H1 (cell line): Measurements from ENCODE around the gene PCDHGA11. TPM values are rescaled to one million over a fixed set of nuclear protein-coding genes. Genes with fewer than 3 reads are reported as not detected.

Source experiments
- CTCF ChIA-PET: fragments of 300-600 bp; sonication (Branson Sonifier 250); formaldehyde crosslinking; loops from one replicate; lab custom pipeline; 2021; ENCODE audit not compliant: partially characterized antibody; lab: Charles Lee
- POLR2A ChIA-PET: fragments of 300-600 bp; sonication (Branson Sonifier 250); formaldehyde crosslinking; loops from one replicate; lab custom pipeline; 2021; ENCODE audit warnings: inconsistent platforms; ENCODE audit not compliant: partially characterized antibody; lab: Charles Lee
- DNase-seq, 2 experiments: peaks; one replicate each; pipeline versions ENCODE4 v3.0.0 to v3.0.0-alpha.2; 2010 to 2022; ENCODE audit warnings: low spot score in 2 of 2, low read depth in 1 of 2, mixed read lengths in 1 of 2
- FAIRE-seq: peaks from 2 replicates; lab custom pipeline; 2011; peaks lifted over from hg19 to GRCh38; lab: Jason Lieb, UNC
- H2AFZ ChIP-seq: 2 replicates; pipeline ENCODE4 v1.8.1; 2012; ENCODE audit warnings: low read length, inconsistent platforms
- H2AK5ac ChIP-seq: 2 replicates; pipeline ENCODE4 v1.6.1; 2013; ENCODE audit warnings: low read depth, low read length
- H2BK120ac ChIP-seq: replicated peaks from 2 replicates; pipeline ENCODE3; 2013; ENCODE audit warnings: low read depth, low read length, inconsistent platforms
- H2BK12ac ChIP-seq: 2 replicates; pipeline ENCODE4 v1.6.1; 2013; ENCODE audit warnings: low read depth, low read length
- H2BK15ac ChIP-seq: 2 replicates; pipeline ENCODE4 v1.6.1; 2013; ENCODE audit warnings: low read length
- H2BK20ac ChIP-seq: 2 replicates; pipeline ENCODE4 v1.6.1; 2013; ENCODE audit warnings: low read length
- H2BK5ac ChIP-seq: 2 replicates; pipeline ENCODE4 v1.6.1; 2013; ENCODE audit warnings: low read depth, low read length
- H3K14ac ChIP-seq: 2 replicates; pipeline ENCODE4 v1.6.1; 2013; ENCODE audit warnings: inconsistent platforms; ENCODE audit not compliant: insufficient read length
- H3K18ac ChIP-seq: 2 replicates; pipeline ENCODE4 v1.6.1; 2013; ENCODE audit warnings: low read length; ENCODE audit errors: extremely low read depth
- H3K23ac ChIP-seq: 2 replicates; pipeline ENCODE4 v1.6.1; 2013; ENCODE audit warnings: inconsistent platforms; ENCODE audit not compliant: insufficient read length
- H3K23me2 ChIP-seq: 2 replicates; pipeline ENCODE4 v1.6.1; 2013; ENCODE audit warnings: low read depth, low read length
- H3K27ac ChIP-seq: 2 replicates; pipeline ENCODE4 v1.6.1; 2011; ENCODE audit warnings: low read depth, low read length, inconsistent platforms
- H3K27me3 ChIP-seq, 4 experiments: replicated peaks in 1 of 4; 1 replicate in 1 of 4; 2 replicates in 3 of 4; pipeline versions ENCODE4 v1.6.1 to v1.8.1; 2011 to 2013; ENCODE audit warnings: low read length in 3 of 4, mild to moderate bottlenecking in 3 of 4, inconsistent platforms in 2 of 4, mixed read lengths in 2 of 4, moderate library complexity in 1 of 4; ENCODE audit not compliant: control insufficient read depth in 3 of 4, insufficient read depth in 3 of 4; ENCODE audit errors: extremely low read depth in 1 of 4
- H3K36me3 ChIP-seq, 4 experiments: 2 replicates each; pipeline versions ENCODE4 v1.6.1 to v1.8.1; 2011 to 2013; ENCODE audit warnings: mild to moderate bottlenecking in 4 of 4, low read length in 3 of 4, moderate library complexity in 2 of 4, control low read depth in 1 of 4, inconsistent platforms in 1 of 4; ENCODE audit not compliant: insufficient read depth in 4 of 4, control insufficient read depth in 2 of 4
- H3K4ac ChIP-seq: replicated peaks from 2 replicates; pipeline ENCODE3; 2013; ENCODE audit warnings: low read length, low read depth, mixed read lengths, inconsistent platforms; ENCODE audit not compliant: insufficient read length
- H3K4me1 ChIP-seq, 4 experiments: replicated peaks in 1 of 4; 1 replicate in 1 of 4; 2 replicates in 3 of 4; pipeline versions ENCODE4 v1.6.1 to v1.8.1; 2011 to 2013; ENCODE audit warnings: low read length in 3 of 4, inconsistent platforms in 2 of 4, mixed read lengths in 1 of 4; ENCODE audit not compliant: insufficient read depth in 4 of 4, control insufficient read depth in 3 of 4
- H3K4me2 ChIP-seq, 2 experiments: 2 replicates each; pipeline versions ENCODE4 v1.6.1 to v1.8.1; 2011 to 2013; ENCODE audit warnings: low read depth in 2 of 2, low read length in 2 of 2, control low read depth in 1 of 2, inconsistent platforms in 1 of 2, mild to moderate bottlenecking in 1 of 2; ENCODE audit not compliant: insufficient read depth in 1 of 2
- H3K4me3 ChIP-seq, 4 experiments: fragments of 200-600, 300-600 bp in 1 of 4; sonication (generic), shearing (Covaris generic), sonication (Bioruptor Twin) in 1 of 4; 2 replicates each; pipeline versions ENCODE4 v1.5.1 to v1.8.1; 2011 to 2016; ENCODE audit warnings: low read length in 4 of 4, low read depth in 3 of 4, control low read depth in 2 of 4, inconsistent platforms in 2 of 4, mild to moderate bottlenecking in 2 of 4, mixed read lengths in 1 of 4, moderate library complexity in 1 of 4; ENCODE audit not compliant: insufficient read depth in 2 of 4; ENCODE audit errors: extremely low read depth in 1 of 4
- H3K56ac ChIP-seq: replicated peaks from 2 replicates; pipeline ENCODE3; 2013; ENCODE audit warnings: low read depth, mild to moderate bottlenecking, mixed read lengths, low read length, inconsistent platforms; ENCODE audit not compliant: insufficient read length
- H3K79me1 ChIP-seq: 2 replicates; pipeline ENCODE4 v1.6.1; 2013; ENCODE audit warnings: low read depth, low read length, control low read depth
- H3K79me2 ChIP-seq, 2 experiments: 2 replicates each; pipeline versions ENCODE4 v1.6.1 to v1.8.1; 2012 to 2013; ENCODE audit warnings: low read length in 2 of 2, mild to moderate bottlenecking in 2 of 2, inconsistent platforms in 1 of 2; ENCODE audit not compliant: insufficient read depth in 2 of 2, control insufficient read depth in 1 of 2
- H3K9ac ChIP-seq, 4 experiments: replicated peaks in 1 of 4; 1 replicate in 1 of 4; 2 replicates in 3 of 4; pipeline versions ENCODE4 v1.6.1 to v1.8.1; 2011 to 2013; ENCODE audit warnings: low read depth in 3 of 4, low read length in 3 of 4, control low read depth in 2 of 4, mild to moderate bottlenecking in 2 of 4, moderate library complexity in 2 of 4, inconsistent platforms in 1 of 4; ENCODE audit errors: extremely low read depth in 1 of 4
- H3K9me3 ChIP-seq, 2 experiments: 2 replicates each; pipeline versions ENCODE4 v1.6.1 to v1.8.1; 2012 to 2013; ENCODE audit warnings: mild to moderate bottlenecking in 2 of 2, moderate library complexity in 2 of 2, control low read depth in 1 of 2, inconsistent platforms in 1 of 2, low read depth in 1 of 2, low read length in 1 of 2, mixed read lengths in 1 of 2; ENCODE audit not compliant: insufficient read depth in 2 of 2
- H4K20me1 ChIP-seq, 2 experiments: replicated peaks in 1 of 2; 2 replicates each; pipeline versions ENCODE3 to v1.8.1; 2011 to 2013; ENCODE audit warnings: inconsistent platforms in 2 of 2, low read length in 2 of 2, mild to moderate bottlenecking in 1 of 2; ENCODE audit not compliant: insufficient read depth in 2 of 2, control insufficient read depth in 1 of 2
- H4K5ac ChIP-seq: 2 replicates; pipeline ENCODE4 v1.6.1; 2013; ENCODE audit warnings: low read length, low read depth, mixed read lengths, inconsistent platforms; ENCODE audit not compliant: insufficient read length
- H4K8ac ChIP-seq: 2 replicates; pipeline ENCODE4 v1.8.0; 2013; ENCODE audit warnings: mild to moderate bottlenecking, moderate library complexity, low read length, inconsistent platforms; ENCODE audit not compliant: insufficient read depth; ENCODE audit errors: extremely low read depth
- H4K91ac ChIP-seq: replicated peaks from 2 replicates; pipeline ENCODE3; 2013; ENCODE audit warnings: low read length, mixed read lengths, inconsistent platforms; ENCODE audit not compliant: insufficient read length
- ATF3 ChIP-seq: IDR thresholded peaks from 2 replicates; pipeline ENCODE4 v1.6.1; 2011; ENCODE audit warnings: low read depth, mild to moderate bottlenecking, low read length; ENCODE audit not compliant: insufficient read depth
- GABPA ChIP-seq: IDR thresholded peaks from 2 replicates; pipeline ENCODE4 v1.6.1; 2011; ENCODE audit warnings: mild to moderate bottlenecking, low read length, moderate library complexity, borderline replicate concordance; ENCODE audit not compliant: insufficient read depth
- POLR2A ChIP-seq, 2 experiments: IDR thresholded peaks; 1 replicate in 1 of 2; 2 replicates in 1 of 2; pipeline ENCODE4 v1.6.1; 2011; ENCODE audit warnings: low read depth in 2 of 2, low read length in 2 of 2, mild to moderate bottlenecking in 2 of 2; ENCODE audit errors: control extremely low read depth in 1 of 2
- TAF7 ChIP-seq: optimal IDR thresholded peaks from 2 replicates; pipeline ENCODE3; 2011; ENCODE audit warnings: low read depth, mild to moderate bottlenecking, inconsistent platforms, low read length, moderate library complexity, borderline replicate concordance
- TCF12 ChIP-seq: IDR thresholded peaks from 2 replicates; pipeline ENCODE4 v1.6.1; 2011; ENCODE audit warnings: low read depth, mild to moderate bottlenecking, low read length
- ZNF274 ChIP-seq: IDR thresholded peaks from 2 replicates; pipeline ENCODE4 v1.7.0; 2012; ENCODE audit warnings: low read length, borderline replicate concordance; ENCODE audit errors: extremely low read depth
- WGBS, 2 experiments: shearing (Covaris generic) in 1 of 2; methylation state at CpG; one replicate each; pipeline versions ENCODE4 v1.1.6 to v1.1.7; 2013 to 2015; ENCODE audit warnings: low lambda C conversion rate in 2 of 2, mixed read lengths in 2 of 2, inconsistent platforms in 1 of 2, low coverage in 1 of 2, missing lambda C conversion rate in 1 of 2; ENCODE audit not compliant: insufficient replicate concordance in 2 of 2, insufficient coverage in 1 of 2, insufficient read length in 1 of 2; ENCODE audit errors: extremely low coverage in 1 of 2, missing lambda C conversion rate in 1 of 2; 5-methylcytosine and 5-hydroxymethylcytosine counted together
- polyA plus RNA-seq, 7 experiments: library from polyadenylated mRNA; depleted of rRNA in 3 of 7; stranded (reverse) in 5 of 7; unstranded in 2 of 7; fragments of >200 nt in 5 of 7; fragments of 200-250 nt in 2 of 7; gene quantifications; 1 replicate in 5 of 7; 2 replicates in 1 of 7; 4 replicates in 1 of 7; pipeline versions ENCODE4 v1.2.1 to v1.2.3, GENCODE V29; 2011 to 2013; ENCODE audit warnings: missing spikeins in 2 of 7, mixed read lengths in 2 of 7
- total RNA-seq: library from RNA; stranded (reverse); fragmentation: NEBNext Ultra II Directional; extraction: Animal tissue kit (Norgen Biotek cat#: 25700); gene quantifications from 2 replicates; pipeline ENCODE4 v1.2.1, GENCODE V29; 2021

The PCDHGA11 gene
- total and polyA plus RNA-seq, 2 of the 8 experiments (the other 6 are each of a cell fraction or from before 2014, with no cell fraction given): 2.2 to 8.2 TPM

GRCh38 chr5:141434006-141434405 lies 13.2 kb downstream of the PCDHGA11 start:
- Histone ChIP-seq H3K23ac (no peak overlapping the region), H3K4ac (no peak overlapping the region), H3K18ac (no peak overlapping the region), H3K4me1 (no peaks in the 10 kb centered on the region), H3K56ac (no peak overlapping the region), H4K5ac (no peak overlapping the region), H2BK5ac (no peak overlapping the region), H3K79me2 (no peaks in the 10 kb centered on the region), H2BK15ac (no peak overlapping the region), H3K9me3 (peaks cover 18 to 28% of the 10 kb centered on the region in 2 experiments), H2BK20ac (no peak overlapping the region), H4K8ac (no peak overlapping the region), H2AFZ (no peak overlapping the region), H2BK120ac (no peak overlapping the region), H3K27me3 (no peaks in the 10 kb centered on the region), H3K9ac (no peak overlapping the region), H3K14ac (no peak overlapping the region), H4K20me1 (no peaks in the 10 kb centered on the region), H3K27ac (no peak overlapping the region), H2BK12ac (no peak overlapping the region), H3K4me2 (no peak overlapping the region), H3K4me3 (no peak overlapping the region), H4K91ac (no peak overlapping the region), H2AK5ac (no peak overlapping the region), H3K36me3 (peaks cover 0 to 6% (median 0%) of the 10 kb centered on the region in 4 experiments; a peak in 2 of 8 replicates), H3K79me1 (no peaks in the 10 kb centered on the region), H3K23me2 (no peaks in the 10 kb centered on the region)
- DNase-seq (no peak), FAIRE-seq (no peak)
- TF ChIP-seq GABPA: no peak
- no peak for TF ChIP-seq ATF3
- no peak for TF ChIP-seq TCF12
- TF ChIP-seq TAF7: no peak
- TF ChIP-seq ZNF274: no peak
- TF ChIP-seq POLR2A (IDR thresholded peaks at IDR 0.05; ENCODE audit: control extremely low read depth in 1 of 2, low read depth in 2 of 2, low read length in 2 of 2): no peak
- POLR2A ChIA-PET: no interaction called here
- CTCF ChIA-PET: interaction anchor here (7.0 kb wide), 1 partner anchor 15 kb away, joined by 67 read pairs; the partner anchor contains the start of genes PCDHGA11 and PCDHGB7
- 96% methylated on average over 2 of the region's 2 CpGs; no CpG with 5 or more reads in 1 of the 2 experiments for WGBS, 2 experiments
